Mesenteric fat pad (tissue), 1 donor: ENCODE measurements around the gene LCN1. TPM values are rescaled to one million over a fixed set of nuclear protein-coding genes. Genes with fewer than 3 reads are reported as not detected.
"Not testable (repeated sequence)": the region's sequence is repeated elsewhere in the genome, so short reads cannot be mapped to it uniquely, and the experiment has no call there.

Experiments used
- DNase-seq: peaks from one replicate; pipeline ENCODE4 v3.0.0-alpha.2; 2020; ENCODE audit warnings: low spot score
- total RNA-seq: library from RNA; stranded (reverse); fragmentation: NEBNext Ultra II Directional; extraction: Animal tissue kit (Norgen Biotek cat#: 25700); gene quantifications from one replicate; pipeline ENCODE4 v1.2.1, GENCODE V29; 2021
- donor health status: DM: yes; HTN: yes; CAD: no.

LCN1 gene
- total RNA-seq, 1 donor from 2014 or later = 2.3 TPM

DNA sequence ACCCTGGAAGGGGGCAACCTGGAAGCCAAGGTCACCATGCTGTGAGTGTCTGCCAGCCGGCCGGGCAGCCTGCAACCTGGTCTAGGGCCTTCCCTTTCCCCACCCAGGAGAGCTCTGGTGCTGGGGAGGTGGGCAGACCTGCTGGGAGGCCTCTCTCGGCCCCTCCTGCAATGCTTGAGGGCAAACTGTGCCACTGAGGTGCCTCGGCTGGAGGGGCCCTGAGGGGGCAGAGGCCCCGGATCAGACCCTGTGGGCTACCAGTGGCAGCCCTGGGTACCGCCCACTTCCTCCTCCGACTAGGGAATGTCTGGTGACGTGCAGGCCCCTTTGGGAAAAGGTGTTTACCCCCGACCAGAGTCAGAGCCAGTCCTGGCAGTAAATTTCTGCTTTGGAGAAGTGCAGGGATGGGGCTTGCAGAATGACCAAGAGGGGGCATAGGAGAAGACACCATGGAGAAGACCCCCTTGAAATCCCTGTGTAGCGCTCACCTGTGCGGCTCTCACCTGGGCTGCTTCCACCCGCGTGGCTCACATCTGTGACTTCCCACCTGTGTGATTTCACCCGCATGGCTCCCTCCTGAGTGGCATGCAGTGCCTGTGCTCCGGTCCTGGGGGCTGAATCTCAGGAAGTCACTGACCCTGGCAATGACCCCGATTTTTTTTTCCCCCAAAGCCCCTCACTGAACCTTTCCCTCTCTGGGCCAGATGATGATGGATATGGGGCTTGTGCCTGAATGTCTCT is 1.1 kb downstream of the LCN1 start:
- DNase-seq = peak; percentile 65

DNA sequence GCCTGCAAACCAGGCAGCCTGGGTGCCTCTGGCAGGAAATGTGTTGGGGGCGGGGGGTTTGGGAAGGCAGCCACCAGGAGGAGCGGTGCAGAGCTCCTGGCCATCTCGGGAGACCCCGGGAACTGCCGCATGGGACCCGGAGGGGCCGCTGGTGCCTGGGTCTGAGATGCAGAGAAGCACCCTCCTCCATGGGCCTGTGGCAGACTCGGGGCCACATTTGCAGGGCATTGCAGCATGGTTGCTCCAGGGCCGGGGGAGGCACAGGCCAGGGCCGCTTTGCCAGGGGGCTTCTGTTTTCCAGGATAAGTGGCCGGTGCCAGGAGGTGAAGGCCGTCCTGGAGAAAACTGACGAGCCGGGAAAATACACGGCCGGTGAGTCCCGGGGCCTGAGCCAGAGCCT is 1.7 kb downstream of the LCN1 start:
- DNase-seq = peak; percentile 82

DNA sequence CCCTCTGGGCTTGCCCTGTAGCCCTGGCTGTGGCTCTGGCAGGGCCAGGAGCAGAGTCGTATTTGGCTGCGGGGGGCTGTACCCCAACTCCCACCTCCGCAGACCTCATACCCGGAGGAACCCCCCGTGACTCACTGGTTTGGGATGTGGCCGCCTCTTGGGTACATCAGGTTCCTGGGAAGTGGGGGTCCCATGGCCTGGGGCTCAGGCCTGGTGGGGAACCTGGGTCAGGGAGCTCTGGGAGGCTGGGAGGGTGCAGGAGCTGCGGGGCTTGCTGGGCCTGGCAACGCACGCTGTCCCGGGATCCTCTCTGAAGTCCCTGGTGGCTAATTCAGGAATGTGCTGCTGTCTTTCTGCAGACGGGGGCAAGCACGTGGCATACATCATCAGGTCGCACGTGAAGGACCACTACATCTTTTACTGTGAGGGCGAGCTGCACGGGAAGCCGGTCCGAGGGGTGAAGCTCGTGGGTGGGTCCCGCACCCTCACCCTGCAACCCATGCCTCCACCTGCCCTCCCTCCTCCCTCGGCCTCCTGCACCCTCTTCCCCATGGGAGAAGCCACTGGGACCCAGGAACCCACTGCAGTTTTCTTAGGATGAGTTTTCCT is 2.4 kb downstream of the LCN1 start:
- peak; percentile 79 for DNase-seq

DNA sequence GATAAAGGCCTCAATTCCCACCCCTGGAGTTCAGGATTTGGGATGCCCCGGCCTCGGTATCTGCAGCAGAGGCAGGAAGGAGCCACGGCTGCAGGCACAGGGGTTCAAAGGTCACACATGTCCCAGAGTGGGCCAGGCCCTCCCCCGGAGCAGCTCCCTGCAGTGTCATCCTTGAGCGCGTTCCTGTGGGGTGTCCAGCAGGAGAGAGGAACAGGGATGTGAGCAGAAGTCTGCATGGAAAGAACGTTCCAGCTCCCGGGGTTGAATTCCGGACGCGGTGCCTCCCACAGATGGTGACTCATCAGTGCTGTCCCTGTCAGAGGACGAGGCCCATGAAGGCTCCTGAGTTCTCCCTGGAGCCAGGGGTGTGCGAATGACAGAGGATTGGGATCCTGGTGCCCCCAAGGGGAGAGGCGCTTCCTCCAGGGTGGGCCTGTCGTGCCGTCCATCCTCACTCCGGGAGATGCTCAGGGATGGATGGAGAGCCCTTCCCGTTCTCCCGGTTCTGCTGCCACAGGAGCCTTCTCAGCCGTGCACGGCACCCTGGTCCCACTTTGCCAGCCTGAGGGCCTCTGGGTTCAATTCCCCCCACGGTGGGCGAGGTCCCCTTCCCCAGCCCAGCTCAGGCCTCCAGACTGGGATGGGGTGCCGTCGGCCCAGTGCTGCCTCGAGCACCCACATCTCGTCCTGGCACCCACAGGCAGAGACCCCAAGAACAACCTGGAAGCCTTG is 3.1 kb downstream of the LCN1 start:
- peak; percentile 68 for DNase-seq

DNA sequence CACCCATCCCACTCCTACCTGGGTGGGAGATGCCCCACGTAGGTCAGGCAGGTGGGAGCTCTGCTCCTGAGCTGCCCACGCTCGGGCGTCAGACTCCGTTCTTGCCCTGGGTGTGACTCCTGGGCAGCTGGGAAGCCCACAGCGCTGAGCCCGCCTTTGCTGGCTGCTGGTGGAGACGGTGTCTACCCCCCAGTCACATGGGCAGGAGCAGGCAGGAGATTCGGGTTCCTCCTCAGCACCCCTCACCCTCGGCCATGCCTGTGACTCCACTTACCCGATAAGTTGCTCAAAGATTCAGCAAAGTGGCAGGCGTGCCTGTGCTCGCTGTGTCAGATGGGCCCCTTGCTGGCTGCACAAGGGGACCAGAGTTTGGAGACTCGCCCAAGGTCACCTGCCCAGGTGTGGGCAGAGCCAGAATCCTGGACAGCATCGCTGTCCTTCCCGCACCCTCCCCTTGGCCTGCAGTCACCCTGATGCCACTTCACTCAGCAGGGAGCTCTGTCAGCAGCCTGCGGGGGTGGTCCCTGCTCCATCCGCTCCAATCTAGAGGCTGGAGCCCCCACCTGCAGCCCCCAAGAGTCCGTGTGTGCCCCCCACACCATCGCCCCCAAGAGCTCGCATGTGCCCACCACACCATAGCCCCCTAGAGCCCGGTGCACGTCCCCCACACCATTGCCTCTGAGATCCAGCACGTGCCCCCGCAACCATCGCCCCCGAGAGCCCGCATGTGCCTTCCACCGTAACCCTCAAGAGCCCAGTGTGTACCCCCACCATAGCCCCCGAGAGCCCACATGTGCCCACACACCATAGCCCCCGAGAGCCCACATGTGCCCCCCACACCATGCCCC is 4.2 kb downstream of the LCN1 start:
- DNase-seq = peak; percentile 81

DNA sequence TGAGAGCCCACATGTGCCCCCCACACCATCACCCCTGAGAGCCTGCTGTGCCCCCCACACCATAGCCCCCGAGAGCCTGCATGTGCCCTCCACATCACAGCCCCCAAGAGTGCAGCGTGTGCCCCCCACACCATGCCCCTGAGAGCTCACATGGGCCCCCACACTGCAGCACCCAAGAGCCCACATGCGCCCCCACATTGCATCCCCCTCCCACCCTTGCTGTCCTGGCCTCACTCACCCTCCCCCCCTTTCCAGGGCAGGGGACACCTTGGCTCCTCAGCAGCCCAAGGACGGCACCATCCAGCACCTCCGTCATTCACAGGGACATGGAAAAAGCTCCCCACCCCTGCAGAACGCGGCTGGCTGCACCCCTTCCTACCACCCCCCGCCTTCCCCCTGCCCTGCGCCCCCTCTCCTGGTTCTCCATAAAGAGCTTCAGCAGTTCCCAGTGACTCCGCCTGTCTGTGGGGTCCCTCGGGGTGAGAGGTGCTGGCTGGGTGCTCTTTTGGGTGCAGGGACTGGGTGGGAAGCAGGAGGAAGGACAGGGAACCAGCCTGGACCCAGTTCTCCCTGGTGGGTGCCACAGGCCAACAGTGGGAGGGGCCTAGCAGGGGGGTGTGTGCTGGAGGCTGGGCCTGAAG is 5.0 kb downstream of the LCN1 start:
- DNase-seq = peak; percentile 53

DNA sequence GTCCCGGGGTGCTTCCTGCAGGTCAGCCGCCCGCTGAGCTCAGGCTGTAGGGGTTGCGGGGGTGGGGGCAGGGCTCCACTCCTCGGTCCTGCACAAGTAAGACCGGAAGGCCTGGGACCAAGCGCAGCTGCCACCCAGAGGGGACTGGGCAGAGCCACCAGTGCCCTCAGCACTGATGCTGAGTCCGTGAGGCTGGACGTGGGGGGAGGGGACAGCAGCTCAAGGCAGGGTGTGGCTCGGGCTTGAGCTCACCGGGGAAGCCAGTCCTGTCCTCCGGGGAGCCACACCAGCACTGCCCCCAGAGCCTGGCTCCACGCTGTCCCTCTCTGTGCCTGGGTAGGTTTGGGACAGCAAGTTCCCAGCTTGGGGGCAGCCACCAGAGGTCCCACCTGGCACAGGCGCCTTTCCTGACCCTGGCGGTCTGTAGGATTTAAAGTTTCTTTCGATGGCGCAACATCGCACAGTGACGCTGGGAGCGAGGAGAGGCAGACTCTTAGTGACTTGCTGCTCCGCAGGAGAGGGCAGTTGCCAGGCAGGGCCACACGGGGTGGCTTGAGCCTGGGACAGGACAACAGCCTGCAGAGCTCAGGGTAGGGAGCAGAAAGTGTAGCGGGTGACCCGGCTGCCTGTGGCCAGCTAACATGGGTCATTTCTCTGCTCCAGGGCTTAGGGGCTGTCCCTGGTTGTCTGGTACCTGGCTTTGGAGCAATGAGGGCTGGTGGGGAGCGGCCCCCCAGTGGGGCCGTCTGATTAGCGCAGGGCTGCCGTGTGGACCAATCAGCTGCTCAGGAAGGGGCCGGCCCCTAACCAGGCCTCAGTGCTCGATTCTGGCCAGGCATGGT is 5.7 kb downstream of the LCN1 start:
- DNase-seq = peak; percentile 80

DNA sequence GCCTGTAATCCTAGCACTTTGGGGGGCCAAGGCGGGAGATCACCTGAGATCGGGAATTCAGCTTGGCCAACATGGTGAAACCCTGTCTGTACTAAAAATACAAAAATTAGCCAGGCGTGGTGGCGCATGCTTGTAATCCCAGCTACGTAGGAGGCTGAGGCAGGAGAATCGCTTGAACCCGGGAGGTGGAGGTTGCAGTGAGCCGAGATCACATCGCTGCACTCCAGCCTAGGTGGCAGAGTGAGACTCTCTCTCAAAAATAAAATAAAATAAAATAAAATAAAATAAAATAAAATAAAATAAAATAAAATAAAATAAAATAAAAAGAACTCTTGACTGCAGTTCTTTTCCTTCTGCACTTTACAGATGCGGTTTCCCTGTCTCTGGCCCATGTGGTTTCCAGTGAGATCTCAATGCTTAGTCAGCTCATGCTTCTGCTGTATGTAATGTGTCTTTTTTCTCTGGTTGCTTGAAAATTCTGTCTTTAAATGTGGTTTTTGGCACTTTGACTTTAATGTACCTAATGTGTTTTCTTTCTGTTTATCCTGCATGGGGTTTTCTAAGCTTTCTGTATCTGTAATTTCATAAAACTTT is 7.7 kb downstream of the LCN1 start:
- peak; percentile 47 for DNase-seq

DNA sequence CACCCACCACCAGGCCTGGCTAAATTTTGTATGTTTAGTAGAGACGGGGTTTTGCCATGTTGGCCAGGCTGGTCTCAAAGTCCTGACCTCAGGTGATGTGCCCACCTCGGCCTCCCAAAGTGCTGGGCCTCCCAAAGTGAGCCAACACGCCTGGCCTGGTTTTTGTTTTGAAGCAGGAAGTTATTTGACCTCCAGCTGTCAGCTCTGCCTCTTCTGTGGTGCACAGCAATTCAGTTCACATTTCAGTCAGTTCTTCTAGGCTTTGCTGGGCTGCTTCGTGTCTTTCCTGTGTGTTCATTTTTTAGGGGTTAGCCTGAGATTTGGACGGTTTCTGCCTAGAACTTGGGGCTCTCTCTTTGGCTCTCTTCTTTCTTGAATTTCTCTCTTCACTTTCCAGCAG is 8.9 kb downstream of the LCN1 start:
- peak; percentile 43 for DNase-seq

DNA sequence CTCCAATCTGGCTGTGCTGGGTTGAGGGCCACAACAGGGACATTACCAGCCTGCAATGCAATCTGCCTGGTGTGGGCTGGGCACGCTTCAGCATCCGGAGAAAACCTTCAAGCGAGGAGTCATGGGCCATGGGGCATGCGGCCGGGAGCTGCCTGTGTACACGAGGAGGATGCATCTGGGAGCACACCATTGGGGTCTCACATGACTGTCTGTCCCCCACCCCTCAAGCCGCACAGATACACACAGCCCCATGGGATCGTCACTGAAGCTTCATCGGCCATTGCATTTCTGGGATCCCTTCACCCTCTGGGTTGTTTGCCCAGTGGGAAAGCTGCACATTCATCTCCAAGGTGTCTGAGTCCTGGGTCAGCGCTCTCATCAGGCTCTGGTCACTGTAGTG is 9.9 kb downstream of the LCN1 start:
- DNase-seq = peak; percentile 62

DNA sequence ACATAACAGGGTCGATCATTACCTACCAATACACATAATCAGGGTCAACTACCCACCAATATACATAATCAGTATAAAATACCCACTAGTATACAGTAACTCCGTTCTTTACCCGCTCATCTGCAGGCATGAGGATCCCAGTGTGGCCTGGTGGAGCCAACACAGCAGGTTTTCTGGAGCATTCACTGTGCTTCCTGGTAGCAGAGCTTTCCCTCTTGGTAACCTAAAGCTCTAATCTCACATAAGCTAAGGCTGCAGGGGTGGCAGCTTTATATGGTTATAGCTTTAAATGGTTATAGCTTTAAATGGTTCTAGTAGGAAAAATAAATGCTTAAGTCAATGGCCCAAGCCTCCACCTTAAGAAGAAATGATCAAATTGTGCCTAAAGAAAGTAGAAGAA is 11.9 kb downstream of the LCN1 start:
- no peak for DNase-seq

DNA sequence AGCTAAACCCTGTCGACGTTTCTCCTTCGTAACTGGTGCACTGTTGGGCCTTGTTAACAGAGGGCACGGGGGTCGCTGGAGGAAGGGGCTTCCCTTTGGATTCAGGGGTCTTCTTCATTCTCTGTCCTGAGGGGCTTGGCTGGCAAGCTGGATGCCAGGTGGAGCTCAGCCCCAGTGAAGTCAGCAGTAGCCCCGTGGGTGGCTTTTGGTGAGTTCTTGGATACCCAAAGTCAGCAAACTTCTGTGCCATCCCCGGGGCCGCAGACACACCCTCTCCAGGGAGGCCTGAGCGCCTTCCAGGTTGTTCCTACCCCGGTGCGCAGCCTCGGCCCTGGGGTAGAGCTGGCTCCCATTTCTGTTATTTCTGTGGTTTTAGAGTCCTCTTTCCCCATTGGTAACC is 12.4 kb downstream of the LCN1 start:
- peak; percentile 76 for DNase-seq

DNA sequence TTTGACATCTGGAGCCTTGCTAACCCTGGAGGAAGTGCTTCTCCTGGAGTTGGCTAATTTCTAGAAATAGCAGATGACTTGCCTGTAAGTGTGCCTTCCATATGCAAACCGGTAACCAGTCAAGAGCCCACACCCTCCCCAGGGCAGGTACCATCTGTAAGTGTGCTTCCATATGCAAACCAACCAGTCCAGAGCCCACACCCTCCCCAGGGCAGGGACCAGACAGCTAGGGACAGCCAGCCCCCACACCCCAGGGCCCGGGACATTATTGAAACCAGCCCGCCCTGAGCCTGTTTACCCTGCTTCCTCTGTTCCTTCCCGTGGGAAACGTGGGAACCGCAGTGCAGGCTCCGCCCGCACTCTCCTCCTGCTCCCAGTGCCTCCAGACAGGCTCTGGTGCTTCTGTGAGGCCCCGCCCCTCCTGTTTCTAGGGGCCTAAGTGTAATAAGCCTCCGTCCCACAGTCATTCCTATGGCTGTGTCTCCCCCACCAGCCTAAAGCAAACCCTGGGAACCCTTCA is 13.0 kb downstream of the LCN1 start:
- peak; percentile 64 for DNase-seq

DNA sequence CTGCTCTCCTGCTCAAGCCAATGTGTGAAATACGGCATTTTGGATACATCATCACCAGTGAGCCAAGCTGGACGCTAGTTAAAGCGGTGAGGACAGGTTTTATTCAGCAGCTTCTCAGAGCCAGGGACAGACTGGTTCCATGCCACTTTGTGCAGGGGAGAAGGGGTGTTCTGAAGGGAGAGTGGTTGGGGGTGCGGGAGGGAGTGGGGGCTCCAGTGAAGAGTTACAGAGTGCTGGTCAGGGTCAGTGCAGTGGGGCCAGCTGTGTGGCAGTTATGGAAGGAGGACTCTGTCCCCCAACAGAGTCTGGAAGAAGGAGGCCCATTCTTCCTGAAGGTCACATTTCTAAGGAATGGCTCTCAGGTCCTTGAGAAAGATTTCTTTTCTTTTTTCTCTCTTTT is 13.6 kb downstream of the LCN1 start:
- not testable (repeated sequence) for DNase-seq

DNA sequence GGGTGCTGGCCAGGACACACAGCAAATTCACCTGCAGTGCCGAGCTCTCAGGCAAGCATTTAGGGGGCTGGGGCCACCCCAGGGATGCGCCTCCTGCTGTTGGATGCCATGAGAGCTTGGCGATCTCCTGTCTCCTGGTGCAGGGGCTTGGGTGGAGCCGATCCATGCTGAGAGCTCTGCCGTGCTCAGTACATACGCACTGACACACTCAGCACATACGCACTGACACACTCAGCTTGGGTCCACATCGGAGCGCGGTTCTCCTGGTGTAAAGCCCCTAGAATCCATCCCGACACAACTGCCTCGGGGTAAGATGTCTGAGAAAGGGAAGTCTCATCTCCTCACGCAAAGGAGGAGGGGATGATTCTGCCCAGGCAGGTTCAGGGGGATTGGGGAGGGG is 14.4 kb downstream of the LCN1 start:
- DNase-seq = peak; percentile 68

DNA sequence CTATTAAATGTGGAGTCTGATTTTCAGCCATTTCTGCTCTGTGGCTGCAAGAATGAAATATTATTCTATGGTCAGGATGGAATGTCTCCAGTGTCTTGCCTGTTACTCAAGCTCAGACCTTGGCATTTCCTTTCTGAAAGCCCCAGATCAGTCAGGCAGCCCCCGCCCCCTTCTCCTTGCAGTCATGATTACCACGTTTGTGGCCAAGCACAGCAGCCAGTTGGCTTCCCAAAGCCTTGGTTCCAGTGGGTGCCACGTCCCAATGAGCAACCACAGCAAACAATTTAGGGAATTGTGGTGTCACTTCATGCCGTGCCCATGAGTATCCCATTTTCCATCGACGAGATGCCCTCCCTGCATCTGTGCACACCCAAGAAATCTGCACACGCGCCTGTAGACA is 15.0 kb downstream of the LCN1 start:
- DNase-seq = peak; percentile 51

DNA sequence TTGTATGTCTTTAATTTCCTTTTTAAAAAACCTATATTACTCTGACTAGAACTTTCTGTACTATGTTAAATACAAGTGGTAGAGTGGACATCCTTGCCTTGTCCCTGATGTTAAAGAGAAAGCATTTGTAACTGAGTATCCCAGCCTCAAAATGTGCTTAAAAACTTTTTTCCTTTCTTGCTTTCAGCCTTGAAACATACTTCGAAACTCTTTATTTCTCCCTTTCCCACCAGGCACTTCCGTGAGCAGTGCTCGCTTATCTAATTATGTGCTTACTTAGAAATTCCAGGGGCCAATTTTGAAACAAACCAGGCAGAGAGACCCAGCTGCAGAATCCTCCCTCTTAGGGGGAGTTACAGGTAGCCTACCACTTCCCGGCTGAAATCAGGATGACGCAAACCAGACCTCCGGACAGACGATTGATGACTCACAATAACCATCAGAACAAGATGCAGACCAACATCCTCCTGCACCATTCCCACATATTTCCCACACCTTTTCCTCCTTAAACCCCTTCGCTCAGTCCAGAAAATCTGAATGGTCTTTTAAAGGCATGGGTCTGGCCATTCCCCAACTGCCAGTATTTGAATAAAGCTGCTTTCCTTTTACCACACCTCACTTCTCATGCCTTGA is 22.1 kb downstream of the LCN1 start:
- peak; percentile 26 for DNase-seq

DNA sequence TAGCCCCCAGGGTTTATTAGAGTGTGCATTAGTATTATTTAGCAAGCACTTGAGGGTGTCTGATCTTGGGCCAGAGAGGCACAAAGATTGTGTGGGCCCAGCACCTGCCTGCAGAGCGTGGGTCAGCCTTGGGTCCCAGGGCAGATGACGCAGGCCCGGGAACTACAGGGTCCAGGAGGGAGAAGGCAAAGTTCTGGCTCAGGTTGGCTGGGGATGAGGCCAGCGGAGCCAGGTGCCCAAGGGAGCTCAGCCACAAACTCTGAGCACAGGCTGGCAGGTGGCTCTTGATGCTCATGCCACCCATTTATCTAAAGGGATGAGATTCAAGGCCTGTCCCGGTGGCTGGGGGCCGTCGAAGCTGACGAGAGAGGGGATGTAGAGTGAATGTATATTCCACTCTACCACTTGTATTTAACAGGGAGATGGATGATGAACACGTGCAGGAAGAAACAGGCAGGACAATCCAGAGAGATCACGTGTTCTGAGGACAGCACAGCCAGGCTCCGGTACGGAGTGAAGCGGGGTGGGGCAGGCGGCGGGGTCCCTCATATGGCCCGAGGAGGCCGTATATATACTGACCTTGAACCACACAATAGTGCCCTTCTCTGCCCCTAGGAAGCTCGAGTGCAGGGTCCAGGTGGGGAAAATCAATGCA is 23.9 kb downstream of the LCN1 start:
- peak; percentile 84 for DNase-seq
